Omental fat pad (tissue), 4 donors: Measurements from ENCODE around the gene ADGRG7. TPM values are rescaled to one million over a fixed set of nuclear protein-coding genes. Genes with fewer than 3 reads are reported as not detected.

ENCODE experiments used
- ATAC-seq: fragments of 150-250 bp; one replicate; pipeline ENCODE4 v1.9.1; 2016; ENCODE audit warnings: mild to moderate bottlenecking, moderate library complexity; ENCODE audit not compliant: low FRiP score
- DNase-seq: peaks from one replicate; pipeline ENCODE4 v3.0.0-alpha.2; 2019; ENCODE audit warnings: low spot score
- total RNA-seq, 4 donors: library from RNA; depleted of rRNA; stranded (reverse); fragments of >200 nt; gene quantifications; one replicate each; pipeline ENCODE4 v1.1.0, GENCODE V29; 2016
- TF ChIP-seq, protein P1 (sequence below), 3 donors: fragments of 450-650 bp; IDR thresholded peaks; one replicate each; pipeline ENCODE4 v1.5.1; 2016 to 2017; ENCODE audit warnings: antibody characterized with exemption in 3 of 3, mild to moderate bottlenecking in 3 of 3, moderate library complexity in 2 of 3

The ADGRG7 gene
- total RNA-seq, 4 donors from 2014 or later, result not detected

DNA sequence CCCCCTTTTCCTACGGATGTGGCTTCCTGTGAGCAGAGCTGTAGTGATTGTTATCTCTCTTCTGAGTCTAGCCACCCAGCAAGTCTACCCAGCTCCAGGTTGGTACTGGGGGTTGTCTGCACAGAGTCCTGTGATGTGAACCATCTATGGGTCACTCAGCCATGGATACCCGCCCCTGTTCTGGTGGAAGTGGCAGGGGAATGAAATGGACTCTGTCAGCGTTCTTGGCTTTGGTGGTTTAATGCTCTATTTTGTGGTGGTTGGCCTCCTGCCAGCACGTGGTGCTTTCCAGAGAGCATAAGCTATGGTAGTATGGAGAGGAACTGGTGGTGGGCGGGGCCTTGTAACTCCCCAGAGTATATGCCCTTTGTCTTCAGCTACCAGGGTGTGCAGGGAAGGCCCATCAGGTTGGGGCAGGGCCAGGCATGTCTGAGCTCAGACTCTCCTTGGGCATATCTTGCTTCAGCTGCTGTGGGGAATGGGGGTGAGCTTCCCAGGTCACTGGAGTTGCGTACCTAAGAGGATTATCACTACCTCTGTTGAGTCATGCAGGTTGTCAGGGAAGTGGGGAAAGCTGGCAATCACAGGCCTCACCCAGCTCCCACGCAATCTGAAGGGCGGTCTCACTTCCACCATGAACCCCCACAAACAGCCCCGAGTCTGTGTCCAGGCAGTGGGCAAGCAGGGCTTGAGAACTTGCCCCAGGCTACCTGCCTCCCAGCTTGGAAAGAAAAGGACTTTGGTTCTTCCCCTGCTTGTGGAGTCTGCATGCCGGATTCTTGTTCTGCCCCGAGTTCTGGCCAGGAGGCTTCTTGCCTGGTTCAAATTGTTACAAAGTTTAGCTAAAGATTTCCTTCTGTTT is 9.0 kb upstream of the ADGRG7 start:
- ATAC-seq (no peak), DNase-seq (no peak)
- TF ChIP-seq, protein P1, sequence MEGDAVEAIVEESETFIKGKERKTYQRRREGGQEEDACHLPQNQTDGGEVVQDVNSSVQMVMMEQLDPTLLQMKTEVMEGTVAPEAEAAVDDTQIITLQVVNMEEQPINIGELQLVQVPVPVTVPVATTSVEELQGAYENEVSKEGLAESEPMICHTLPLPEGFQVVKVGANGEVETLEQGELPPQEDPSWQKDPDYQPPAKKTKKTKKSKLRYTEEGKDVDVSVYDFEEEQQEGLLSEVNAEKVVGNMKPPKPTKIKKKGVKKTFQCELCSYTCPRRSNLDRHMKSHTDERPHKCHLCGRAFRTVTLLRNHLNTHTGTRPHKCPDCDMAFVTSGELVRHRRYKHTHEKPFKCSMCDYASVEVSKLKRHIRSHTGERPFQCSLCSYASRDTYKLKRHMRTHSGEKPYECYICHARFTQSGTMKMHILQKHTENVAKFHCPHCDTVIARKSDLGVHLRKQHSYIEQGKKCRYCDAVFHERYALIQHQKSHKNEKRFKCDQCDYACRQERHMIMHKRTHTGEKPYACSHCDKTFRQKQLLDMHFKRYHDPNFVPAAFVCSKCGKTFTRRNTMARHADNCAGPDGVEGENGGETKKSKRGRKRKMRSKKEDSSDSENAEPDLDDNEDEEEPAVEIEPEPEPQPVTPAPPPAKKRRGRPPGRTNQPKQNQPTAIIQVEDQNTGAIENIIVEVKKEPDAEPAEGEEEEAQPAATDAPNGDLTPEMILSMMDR (IDR thresholded peaks at IDR 0.05), result no peak

DNA sequence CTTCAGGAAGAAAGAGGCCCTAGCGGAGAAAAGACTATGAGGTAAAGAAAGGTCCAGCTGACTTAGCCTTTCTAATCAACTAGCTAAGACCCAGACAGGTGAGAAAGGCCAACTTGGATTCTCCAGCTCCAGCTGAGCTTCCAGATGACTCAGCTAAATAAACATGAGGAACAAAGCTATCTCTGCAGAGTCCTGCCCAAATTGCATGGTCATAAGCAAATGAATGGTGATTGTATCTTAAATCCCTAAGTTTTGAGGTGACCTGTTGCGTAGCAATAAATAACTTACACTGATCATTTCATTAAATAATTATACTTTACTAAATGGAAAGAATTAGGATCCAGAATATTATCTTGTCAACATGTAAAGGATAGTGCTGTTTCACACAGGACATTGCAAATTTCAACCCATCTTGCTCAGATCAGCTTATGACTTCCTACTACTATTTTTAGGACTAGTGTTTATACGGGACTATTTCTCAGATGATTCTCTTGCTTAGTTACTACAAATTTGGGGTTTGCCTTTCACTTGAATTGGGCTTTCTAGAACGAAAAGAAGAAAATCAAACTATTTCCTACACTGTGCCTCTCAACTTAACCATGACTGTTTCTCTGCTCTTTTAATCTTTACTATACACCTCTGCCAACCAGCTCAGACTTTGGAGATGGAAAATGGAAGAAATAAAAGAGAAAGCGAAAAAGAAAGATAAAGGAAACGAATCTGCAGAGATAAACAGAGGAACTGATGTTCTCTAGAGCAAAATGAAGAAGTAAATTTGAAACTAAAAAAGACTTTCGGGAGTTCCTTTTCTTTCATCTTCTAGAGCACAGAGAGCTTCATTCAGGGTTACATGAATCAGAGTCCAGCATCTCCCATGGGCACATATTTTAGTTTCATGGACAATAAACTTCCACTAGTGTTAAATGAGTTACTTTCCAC is 6.6 kb upstream of the ADGRG7 start:
- TF ChIP-seq, protein P1 (IDR thresholded peaks at IDR 0.05), result no peak
- DNase-seq (no peak), ATAC-seq (peak; percentile 14)

DNA sequence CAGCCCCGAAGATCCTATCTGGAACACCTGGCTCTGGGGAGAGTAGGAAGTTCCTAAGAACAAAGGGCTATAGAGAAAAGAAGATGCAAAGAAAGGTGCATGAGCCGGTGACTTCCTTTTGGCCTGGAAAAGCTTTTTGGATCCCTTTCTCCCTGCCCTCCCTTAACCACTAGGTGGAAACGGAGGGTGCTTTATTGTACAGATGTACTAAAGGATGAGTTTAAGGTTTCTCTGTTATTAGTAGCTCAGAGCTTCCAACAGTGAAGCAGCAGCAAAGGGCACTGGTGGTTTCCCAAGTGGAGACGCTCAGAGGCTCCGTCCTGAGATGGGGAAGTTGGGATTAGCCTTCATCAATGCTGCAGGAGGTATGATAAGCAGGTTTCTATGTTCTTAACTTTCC is 5.9 kb upstream of the ADGRG7 start:
- ATAC-seq (peak; percentile 83), DNase-seq (no peak)
- TF ChIP-seq, protein P1 (IDR thresholded peaks at IDR 0.05), result no peak

DNA sequence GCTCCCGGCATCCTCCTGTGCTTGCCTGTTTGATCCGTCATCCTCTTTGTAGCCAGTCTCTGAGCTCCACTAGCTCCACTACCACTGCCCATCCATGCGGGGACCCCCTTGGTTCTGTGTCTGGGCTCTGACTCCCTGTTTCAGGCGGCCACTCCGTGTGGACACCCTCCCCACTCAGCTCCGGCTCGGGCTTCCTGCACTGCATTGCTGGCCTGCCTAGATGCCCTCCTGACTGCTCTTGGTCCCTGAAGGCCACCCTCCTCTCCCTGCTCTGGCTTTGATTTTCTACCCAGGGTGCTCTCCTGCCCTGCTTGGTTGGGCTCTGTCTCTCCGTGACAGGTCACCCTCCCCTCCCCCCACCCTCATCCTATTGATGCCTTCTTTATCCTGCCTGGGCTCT is 4.0 kb upstream of the ADGRG7 start:
- ATAC-seq (no peak), DNase-seq (no peak)
- TF ChIP-seq, protein P1 (IDR thresholded peaks at IDR 0.05), result no peak

DNA sequence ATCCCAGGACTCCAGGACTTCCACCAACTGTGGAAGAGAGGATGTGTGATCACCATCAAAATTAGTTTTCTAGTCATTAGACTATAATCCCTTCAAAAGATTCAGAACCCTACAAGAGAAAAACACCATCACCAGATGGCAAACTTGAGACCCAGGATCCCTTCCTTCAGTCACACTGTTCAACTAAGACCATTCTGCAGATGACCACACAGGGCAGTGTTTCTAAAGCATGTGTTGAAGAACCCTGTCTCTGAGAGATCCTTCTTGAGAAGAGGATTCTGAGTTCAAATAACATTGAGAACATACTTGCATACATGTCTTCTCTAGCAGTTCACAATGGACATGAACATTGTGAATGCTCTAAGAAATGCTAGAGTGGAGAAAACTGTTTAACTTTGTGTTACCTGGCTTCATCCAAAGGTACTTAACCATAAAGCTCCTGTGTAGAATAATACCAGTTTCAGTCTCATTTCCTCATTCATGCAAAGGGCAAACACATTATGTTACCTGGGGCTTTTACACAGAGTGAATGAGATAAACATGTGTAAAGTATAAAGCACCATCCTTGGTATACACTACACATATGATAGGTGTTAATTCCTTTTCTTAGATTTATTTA is 2.4 kb upstream of the ADGRG7 start:
- ATAC-seq (no peak), DNase-seq (no peak)
- TF ChIP-seq, protein P1 (IDR thresholded peaks at IDR 0.05), result no peak

DNA sequence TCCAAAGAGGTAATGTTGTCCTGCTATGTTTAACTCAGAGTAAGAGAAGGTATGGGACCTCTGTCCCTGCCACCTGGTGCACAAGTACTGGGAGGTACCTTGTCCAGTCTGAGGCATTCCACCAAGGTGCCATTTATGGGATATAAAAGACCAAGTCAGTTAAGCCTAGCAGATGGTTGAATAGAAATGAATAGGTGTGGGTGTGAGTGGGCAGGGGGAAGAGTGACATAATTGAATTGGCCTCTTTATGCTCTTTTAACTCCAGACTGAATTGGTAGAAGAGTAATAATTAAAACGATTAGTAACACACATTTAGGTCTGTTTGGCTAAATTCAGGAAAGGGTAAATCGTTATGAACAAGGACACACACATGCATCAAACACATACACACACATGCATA is 562 bp downstream of the ADGRG7 start:
- ATAC-seq (no peak), DNase-seq (no peak)
- TF ChIP-seq, protein P1 (IDR thresholded peaks at IDR 0.05), result no peak
